Hepatocyte (in vitro differentiated cells): ENCODE results near the gene STX7. TPM values are rescaled to one million over a fixed set of nuclear protein-coding genes. Genes with fewer than 3 reads are reported as not detected.

Source experiments
- DNase-seq: peaks from one replicate; pipeline ENCODE4 v3.0.0-alpha.2; 2016; ENCODE audit warnings: low spot score
- H2AFZ ChIP-seq: fragments of 200-600 bp; sonication (generic); 2 replicates; pipeline ENCODE4 v1.6.0; 2016; ENCODE audit warnings: antibody characterized with exemption, mild to moderate bottlenecking
- H3K27ac ChIP-seq: fragments of 200-600 bp; sonication (generic); 2 replicates; pipeline ENCODE4 v1.5.1; 2016; ENCODE audit warnings: mild to moderate bottlenecking
- H3K27me3 ChIP-seq: fragments of 200-600 bp; sonication (generic); 2 replicates; pipeline ENCODE4 v1.6.1; 2016
- H3K36me3 ChIP-seq: fragments of 200-600 bp; sonication (generic); replicated peaks from 2 replicates; pipeline ENCODE4 v1.5.1; 2016; ENCODE audit warnings: low read depth; ENCODE audit not compliant: insufficient read depth
- H3K4me1 ChIP-seq: fragments of 200-600 bp; sonication (generic); 2 replicates; pipeline ENCODE4 v1.5.1; 2016; ENCODE audit warnings: mild to moderate bottlenecking, moderate library complexity; ENCODE audit not compliant: insufficient read depth
- H3K4me2 ChIP-seq: fragments of 200-600 bp; sonication (generic); 2 replicates; pipeline ENCODE4 v1.6.0; 2016
- H3K4me3 ChIP-seq: fragments of 200-600 bp; sonication (generic); 2 replicates; pipeline ENCODE4 v1.5.1; 2016; ENCODE audit warnings: mild to moderate bottlenecking
- H3K79me2 ChIP-seq: fragments of 200-600 bp; sonication (generic); 2 replicates; pipeline ENCODE4 v1.6.0; 2017; ENCODE audit warnings: mild to moderate bottlenecking
- H3K9me2 ChIP-seq: fragments of 200-600 bp; sonication (generic); replicated peaks from 2 replicates; pipeline ENCODE4 v1.6.0; 2017; ENCODE audit warnings: mild to moderate bottlenecking; ENCODE audit not compliant: insufficient read depth
- H3K9me3 ChIP-seq: fragments of 200-600 bp; sonication (generic); 2 replicates; pipeline ENCODE4 v1.5.1; 2016; ENCODE audit warnings: low read depth, mild to moderate bottlenecking
- H4K20me1 ChIP-seq: fragments of 200-600 bp; sonication (generic); 2 replicates; pipeline ENCODE4 v1.6.0; 2016; ENCODE audit warnings: mild to moderate bottlenecking; ENCODE audit not compliant: insufficient read depth, poor library complexity, severe bottlenecking
- CTCF ChIP-seq: fragments of 200-600 bp; sonication (generic); IDR thresholded peaks from 2 replicates; pipeline ENCODE4 v1.5.1; 2016; ENCODE audit warnings: antibody characterized with exemption, mild to moderate bottlenecking; ENCODE audit not compliant: poor library complexity
- EZH2 ChIP-seq: fragments of 200-600 bp; sonication (generic); IDR thresholded peaks from 2 replicates; pipeline ENCODE4 v1.6.1; 2016; ENCODE audit warnings: antibody characterized with exemption, mild to moderate bottlenecking, borderline replicate concordance
- EZH2phosphoT487 ChIP-seq: fragments of 200-600 bp; sonication (generic); IDR thresholded peaks from one replicate; pipeline ENCODE4 v1.6.1; 2018; ENCODE audit warnings: antibody characterized with exemption, mild to moderate bottlenecking, low read depth, moderate library complexity; ENCODE audit not compliant: unreplicated experiment, severe bottlenecking
- WGBS: methylation state at CpG from one replicate; pipeline ENCODE4 v1.1.6; 2016; ENCODE audit warnings: low lambda C conversion rate; ENCODE audit errors: missing lambda C conversion rate; 5-methylcytosine and 5-hydroxymethylcytosine counted together
- polyA plus RNA-seq: library from polyadenylated mRNA; unstranded; fragments of >200 nt; fragmentation: Nextera tagmentation; extraction: Ambion mirVana; gene quantifications from 2 replicates; pipeline ENCODE4 v1.2.1, GENCODE V29; 2016
- total RNA-seq: library from RNA; depleted of rRNA; stranded (reverse); fragments of >200 nt; gene quantifications from 2 replicates; pipeline ENCODE4 v1.2.3, GENCODE V29; 2014

Gene STX7
- total and polyA plus RNA-seq, 2 experiments from 2014 or later = 38.4 to 39.3 TPM

GRCh38 chr6:132511831-132512220, 1.1 kb downstream of the STX7 start:
- no peaks in the 10 kb centered on the region for H3K27me3 ChIP-seq
- H3K4me1 ChIP-seq = peaks cover 10% of the 10 kb centered on the region
- H3K4me2 ChIP-seq = peak overlapping the region; percentile 71
- peak overlapping the region; percentile 90 for H3K27ac ChIP-seq
- peak; percentile 18 for DNase-seq
- 20% methylated on average over 2 of the region's 2 CpGs for WGBS
- peak overlapping the region; percentile 82 for H3K4me3 ChIP-seq
- no peaks in the 10 kb centered on the region for H3K9me3 ChIP-seq
- H3K36me3 ChIP-seq = no peaks in the 10 kb centered on the region
- no peaks in the 10 kb centered on the region for H3K9me2 ChIP-seq
- peaks cover 4% of the 10 kb centered on the region for H4K20me1 ChIP-seq
- H3K79me2 ChIP-seq = peaks cover 54% of the 10 kb centered on the region
- TF ChIP-seq CTCF = no peak
- H2AFZ ChIP-seq = no peak overlapping the region

GRCh38 chr6:132511210-132511830, 1.6 kb downstream of the STX7 start:
- peak; percentile 47 for DNase-seq
- peaks cover 6% of the 10 kb centered on the region for H4K20me1 ChIP-seq

GRCh38 chr6:132506869-132507808, 5.8 kb downstream of the STX7 start:
- H2AFZ ChIP-seq = no peak overlapping the region
- H3K9me2 ChIP-seq = no peaks in the 10 kb centered on the region
- DNase-seq = peak; percentile 20
- peaks cover 39% of the 10 kb centered on the region for H4K20me1 ChIP-seq
- peak overlapping the region; percentile 34 for H3K4me2 ChIP-seq
- H3K36me3 ChIP-seq = peaks cover under 1% of the 10 kb centered on the region
- 87% methylated on average over 5 of the region's 5 CpGs for WGBS
- H3K27me3 ChIP-seq = no peaks in the 10 kb centered on the region
- H3K79me2 ChIP-seq = peaks cover 96% of the 10 kb centered on the region
- peak overlapping the region; percentile 32 for H3K27ac ChIP-seq
- H3K9me3 ChIP-seq = no peaks in the 10 kb centered on the region
- TF ChIP-seq CTCF (no peak), EZH2phosphoT487 (no peak), EZH2 (no peak)
- peaks cover 20% of the 10 kb centered on the region for H3K4me1 ChIP-seq
- H3K4me3 ChIP-seq = no peak overlapping the region

More at GRCh38 chr6:132511210-132511830, 1.6 kb downstream of the STX7 start:
- Histone ChIP-seq H2AFZ (no peak overlapping the region), H3K4me2 (peak overlapping the region; percentile 71), H3K9me2 (no peaks in the 10 kb centered on the region), H3K9me3 (no peaks in the 10 kb centered on the region), H3K4me3 (peak overlapping the region; percentile 82), H3K4me1 (peaks cover 13% of the 10 kb centered on the region), H3K79me2 (peaks cover 59% of the 10 kb centered on the region), H3K27ac (peak overlapping the region; percentile 90), H3K36me3 (no peaks in the 10 kb centered on the region), H3K27me3 (no peaks in the 10 kb centered on the region)
- TF ChIP-seq CTCF (no peak), EZH2 (no peak)
- WGBS = 56% methylated on average over 4 of the region's 4 CpGs
